Stomach (tissue), 9 donors: Measurements from ENCODE around the gene SPOCK2. TPM values are rescaled to one million over a fixed set of nuclear protein-coding genes. Genes with fewer than 3 reads are reported as not detected.
A peak's percentile ranks its signal among the peaks of the same experiment; 100 is the strongest.

ENCODE experiments used
- DNase-seq, 2 donors: peaks; one replicate each; pipeline versions ENCODE4 v3.0.0 to v3.0.0-alpha.2; 2013 to 2019
- H3K27ac ChIP-seq, 5 donors: fragments of 200-600 bp in 4 of 5; sonication (generic) in 4 of 5; one replicate each; pipeline ENCODE4 v1.5.1; 2013 to 2019; ENCODE audit warnings: mild to moderate bottlenecking in 1 of 5, moderate library complexity in 1 of 5
- H3K27me3 ChIP-seq, 3 donors: fragments of 200-600 bp; sonication (generic); one replicate each; pipeline ENCODE4 v1.5.1; 2017 to 2019; ENCODE audit warnings: mixed run types in 1 of 3
- H3K36me3 ChIP-seq, 4 donors: fragments of 200-600 bp; sonication (generic); 1 replicate in 3 of 4; 2 replicates in 1 of 4; pipeline ENCODE4 v1.5.1; 2016 to 2019
- H3K4me1 ChIP-seq, 4 donors: fragments of 200-600 bp; sonication (generic); one replicate each; pipeline ENCODE4 v1.5.1; 2016 to 2019
- H3K4me3 ChIP-seq, 4 donors: fragments of 200-600 bp; sonication (generic) in 3 of 4; one replicate each; pipeline ENCODE4 v1.5.1; 2016 to 2019; ENCODE audit warnings: mild to moderate bottlenecking in 1 of 4
- H3K9me3 ChIP-seq, 4 donors: fragments of 200-600 bp; sonication (generic); one replicate each; pipeline ENCODE4 v1.5.1; 2016 to 2019
- CTCF ChIP-seq, 7 experiments: fragments of 450-650 bp in 4 of 7; fragments of 200-600 bp in 3 of 7; sonication (generic) in 3 of 7; IDR thresholded peaks; one replicate each; pipeline ENCODE4 v1.5.1; 2016 to 2019; ENCODE audit warnings: antibody characterized with exemption in 7 of 7, control low read depth in 2 of 7, mild to moderate bottlenecking in 1 of 7
- EP300 ChIP-seq: sonication (generic); formaldehyde crosslinking; IDR thresholded peaks from one replicate; pipeline ENCODE4 v1.6.1; 2017; ENCODE audit warnings: antibody characterized with exemption
- POLR2A ChIP-seq, 4 donors: fragments of 450-650 bp; IDR thresholded peaks; one replicate each; pipeline ENCODE4 v1.6.1; 2016; ENCODE audit warnings: antibody characterized with exemption in 4 of 4, control low read depth in 2 of 4, mild to moderate bottlenecking in 1 of 4, moderate library complexity in 1 of 4
- POLR2AphosphoS5 ChIP-seq, 3 donors: sonication (generic); formaldehyde crosslinking; IDR thresholded peaks; one replicate each; pipeline ENCODE4 v1.6.1; 2016; ENCODE audit warnings: antibody characterized with exemption in 3 of 3
- WGBS, 5 donors: extraction: QIAGEN DNeasy Blood & Tissue Kit in 3 of 5; methylation state at CpG; one replicate each; pipeline versions ENCODE4 v1.1.5 to v1.1.7; 2013 to 2018; 5-methylcytosine and 5-hydroxymethylcytosine counted together
- intact Hi-C: fragments of 100-400 bp; cut with DNase I; formaldehyde crosslinking; loops from one replicate; pipeline ENCODE4 v1.15.1; 2023; ENCODE audit warnings: low total_unique reads
- polyA plus RNA-seq, 3 donors: library from polyadenylated mRNA; stranded (reverse); fragments of 200-250 nt; gene quantifications; one replicate each; pipeline ENCODE4 v1.2.3, GENCODE V29; 2013
- total RNA-seq, 5 donors: library from RNA; depleted of rRNA; stranded (reverse); fragments of >200 nt; gene quantifications; one replicate each; pipeline versions ENCODE4 v1.1.0 to v1.2.3, GENCODE V29; 2014 to 2016
- donor health status: healthy with polysubstance abuse.
- donor health status: Bipolar disorder and iron deficiency.
- donor health status: healthy.

The SPOCK2 gene
- total and polyA plus RNA-seq, 8 donors, result 1.1 to 31.7 (median 4.2) TPM

GRCh38 chr10:72085864-72086465, 2.4 kb downstream of the SPOCK2 start:
- TF ChIP-seq EP300 (no peak), CTCF (IDR thresholded peaks at IDR 0.05) (no peak), POLR2A (IDR thresholded peaks at IDR 0.05) (no peak), POLR2AphosphoS5 (IDR thresholded peaks at IDR 0.05) (no peak)
- H3K4me3 ChIP-seq, result no peak overlapping the region

GRCh38 chr10:72085166-72085565, 3.2 kb downstream of the SPOCK2 start:
- Histone ChIP-seq H3K4me3 (no peak overlapping the region), H3K27me3 (peaks cover 0 to 41% (median 29%) of the 10 kb centered on the region in 3 donors), H3K9me3 (no peaks in the 10 kb centered on the region), H3K36me3 (no peaks in the 10 kb centered on the region), H3K4me1 (peaks cover 30 to 53% (median 33%) of the 10 kb centered on the region in 4 donors), H3K27ac (no peak overlapping the region)
- no peak for DNase-seq
- TF ChIP-seq CTCF (IDR thresholded peaks at IDR 0.05), result no peak
- no peak for TF ChIP-seq POLR2A (IDR thresholded peaks at IDR 0.05)
- TF ChIP-seq EP300, result no peak
- no peak for TF ChIP-seq POLR2AphosphoS5 (IDR thresholded peaks at IDR 0.05)
- WGBS, 5 donors, result 92 to 95% (median 94%) methylated on average over 6 of the region's 6 CpGs
- intact Hi-C loops, result no loop called here

More at GRCh38 chr10:72085864-72086465, 2.4 kb downstream of the SPOCK2 start:
- no peaks in the 10 kb centered on the region for H3K9me3 ChIP-seq
- peak overlapping the region in 2 of 5 donors; percentile 73 to 77 for H3K27ac ChIP-seq
- peaks cover 0 to 48% (median 29%) of the 10 kb centered on the region in 3 donors for H3K27me3 ChIP-seq
- no peaks in the 10 kb centered on the region for H3K36me3 ChIP-seq
- intact Hi-C loops, result no loop called here
- 67 to 93% (median 74%) methylated on average over 1 of the region's 1 CpG for whole genome bisulfite sequencing, 5 donors
- H3K4me1 ChIP-seq, result peaks cover 29 to 50% (median 31%) of the 10 kb centered on the region in 4 donors
- no peak for DNase-seq

GRCh38 chr10:72083790-72084459, 4.4 kb downstream of the SPOCK2 start:
- no peak overlapping the region for H3K27ac ChIP-seq
- DNase-seq, result peak in 1 of 2 donors; percentile 63
- intact Hi-C loops, result no loop called here

More at GRCh38 chr10:72083790-72084459, 4.4 kb downstream of the SPOCK2 start:
- Histone ChIP-seq H3K27me3 (peaks cover 0 to 29% (median 26%) of the 10 kb centered on the region in 3 donors), H3K36me3 (no peaks in the 10 kb centered on the region), H3K9me3 (no peaks in the 10 kb centered on the region), H3K4me1 (peaks cover 25 to 43% (median 26%) of the 10 kb centered on the region in 4 donors), H3K4me3 (no peak overlapping the region)
- WGBS, 5 donors, result 78 to 86% (median 84%) methylated on average over 12 to 16 of the region's 16 CpGs
- TF ChIP-seq EP300 (no peak), POLR2A (IDR thresholded peaks at IDR 0.05) (no peak), CTCF (IDR thresholded peaks at IDR 0.05) (no peak), POLR2AphosphoS5 (IDR thresholded peaks at IDR 0.05) (no peak)
